ENCODE results near the gene CD164.

GRCh38 chr6:109336221-109336961, 45.9 kb downstream of the CD164 start:
- no peak for TF ChIP-seq POLR2A (IDR thresholded peaks at IDR 0.05)
- no peak for TF ChIP-seq CTCF (IDR thresholded peaks at IDR 0.05)
- TF ChIP-seq EP300 (IDR thresholded peaks at IDR 0.05), result no peak
- no peak for TF ChIP-seq POLR2AphosphoS5 (IDR thresholded peaks at IDR 0.05)

All from gastroesophageal sphincter (tissue), 3 donors.